ENCODE results near the gene PDIA2.

DNA sequence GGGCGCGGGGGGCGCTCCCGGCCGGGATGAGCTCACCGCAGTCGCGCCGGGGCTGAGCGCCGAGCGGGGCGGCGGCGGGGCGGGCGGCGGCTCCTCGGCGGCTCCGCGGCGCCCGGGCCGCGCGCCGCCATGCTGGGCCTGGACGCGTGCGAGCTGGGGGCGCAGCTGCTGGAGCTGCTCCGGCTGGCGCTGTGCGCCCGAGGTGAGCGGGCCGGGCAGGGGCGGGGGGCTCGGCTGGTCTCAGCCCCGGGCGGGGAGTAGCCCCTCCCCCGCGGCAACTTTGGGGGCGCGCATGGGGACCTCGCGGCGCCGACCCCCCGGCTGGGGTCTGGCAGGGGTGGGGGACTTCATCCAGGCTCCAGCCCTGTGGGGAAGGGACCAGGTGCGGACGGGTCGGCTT, 2.4 kb upstream of the PDIA2 start, which contains the start of gene ARHGDIG:
- no peak for TF ChIP-seq YY1 (IDR thresholded peaks at IDR 0.05; ENCODE audit: insufficient read depth, insufficient read length)
- no peak for TF ChIP-seq SUZ12 (IDR thresholded peaks at IDR 0.05; ENCODE audit: extremely low read depth, insufficient read depth, insufficient read length)

All from NT2/D1 (cell line).